Nephron progenitor cell (in vitro differentiated cells): ENCODE results near the gene KIR2DL4.
"Not testable (repeated sequence)": the region's sequence is repeated elsewhere in the genome, so short reads cannot be mapped to it uniquely, and the experiment has no call there.

Experiments used
- DNase-seq: peaks from one replicate; pipeline ENCODE4 v3.0.0; 2021
- H3K27ac Mint-ChIP-seq: 2 replicates; pipeline ENCODE4 v1.8.0; 2021; ENCODE audit warnings: mild to moderate bottlenecking, moderate library complexity, mixed read lengths
- H3K27me3 Mint-ChIP-seq: 2 replicates; pipeline ENCODE4 v1.8.0; 2021; ENCODE audit warnings: mild to moderate bottlenecking, low read depth, mixed read lengths; ENCODE audit not compliant: poor library complexity
- H3K36me3 Mint-ChIP-seq: 2 replicates; pipeline ENCODE4 v1.8.0; 2021; ENCODE audit warnings: low read depth, mixed read lengths
- H3K4me1 Mint-ChIP-seq: 2 replicates; pipeline ENCODE4 v1.8.0; 2021; ENCODE audit warnings: mixed read lengths
- H3K4me3 Mint-ChIP-seq: 2 replicates; pipeline ENCODE4 v1.8.0; 2021; ENCODE audit warnings: mild to moderate bottlenecking, moderate library complexity, mixed read lengths
- H3K9me3 Mint-ChIP-seq: 2 replicates; pipeline ENCODE4 v1.8.0; 2021; ENCODE audit warnings: mild to moderate bottlenecking, moderate library complexity, mixed read lengths
- CTCF ChIP-seq: fragments of 200-600 bp; sonication (generic); IDR thresholded peaks from 2 replicates; pipeline ENCODE4 v1.5.0; 2021; ENCODE audit warnings: antibody characterized with exemption

Gene KIR2DL4

DNA sequence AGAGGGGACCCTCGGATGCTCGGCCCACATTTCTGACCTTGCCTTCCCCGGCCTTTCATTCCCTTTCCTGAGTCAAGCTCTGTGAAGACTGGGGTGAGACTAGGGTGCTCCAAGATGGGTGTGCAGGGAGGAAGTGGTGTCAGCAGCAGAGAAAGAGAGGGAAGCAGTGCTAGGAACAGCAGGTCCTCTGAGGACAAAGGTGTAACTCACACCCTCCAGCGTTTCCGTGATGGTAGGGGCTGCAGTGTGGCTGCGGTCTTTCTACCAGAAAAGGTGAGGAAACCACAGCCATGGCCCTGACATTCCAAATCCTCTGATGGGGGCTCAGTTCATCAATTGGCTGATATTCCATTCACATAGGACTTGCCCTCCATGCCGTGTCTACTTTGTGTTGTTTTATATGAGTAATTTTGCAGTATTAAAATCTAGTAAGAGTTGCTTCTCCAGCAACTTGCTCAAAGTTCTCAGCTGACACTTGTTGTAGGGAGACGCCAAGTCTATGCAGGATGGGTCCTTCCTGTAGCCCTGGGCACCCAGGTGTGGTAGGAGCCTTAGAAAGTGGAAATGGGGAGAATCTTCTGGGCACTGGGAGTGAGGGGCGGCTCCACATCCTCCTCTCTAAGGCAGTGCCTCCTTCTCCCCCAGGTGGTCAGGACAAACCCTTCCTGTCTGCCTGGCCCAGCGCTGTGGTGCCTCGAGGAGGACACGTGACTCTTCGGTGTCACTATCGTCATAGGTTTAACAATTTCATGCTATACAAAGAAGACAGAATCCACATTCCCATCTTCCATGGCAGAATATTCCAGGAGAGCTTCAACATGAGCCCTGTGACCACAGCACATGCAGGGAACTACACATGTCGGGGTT, 14.5 kb downstream of the KIR2DL4 start:
- Mint-ChIP-seq H3K36me3 (no peaks in the 10 kb centered on the region), H3K4me1 (no peaks in the 10 kb centered on the region), H3K27ac (no peak overlapping the region), H3K4me3 (no peak overlapping the region), H3K27me3 (no peaks in the 10 kb centered on the region), H3K9me3 (peaks cover 93% of the 10 kb centered on the region)
- no peak for TF ChIP-seq CTCF
- DNase-seq, result no peak

- peaks cover 76% of the 10 kb centered on the region for H3K9me3 Mint-ChIP-seq
- not testable (repeated sequence) for H3K36me3 Mint-ChIP-seq, H3K27ac Mint-ChIP-seq, H3K27me3 Mint-ChIP-seq, DNase-seq, H3K4me1 Mint-ChIP-seq, H3K4me3 Mint-ChIP-seq
Measured at GRCh38 chr19:54824416-54824815, 21.0 kb downstream of the KIR2DL4 start.

DNA sequence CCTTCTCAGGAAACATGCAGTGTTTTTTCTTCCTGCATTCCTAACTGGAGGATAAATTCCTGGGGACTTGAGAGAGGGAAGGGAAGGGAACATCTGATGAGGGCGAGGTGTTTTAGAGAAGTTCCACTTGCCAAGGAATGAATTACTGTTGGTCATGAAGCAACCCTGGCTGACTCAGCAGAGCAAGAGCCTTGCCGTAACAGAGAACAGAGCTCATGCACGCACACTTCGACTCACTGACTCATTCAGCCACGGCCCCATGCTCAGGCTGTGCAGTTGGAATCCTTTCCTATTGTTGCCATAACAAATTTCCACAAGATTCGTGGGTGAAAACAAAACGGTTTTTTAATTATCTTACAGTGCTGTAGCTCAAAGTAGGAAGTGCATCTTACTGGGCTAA, 21.9 kb downstream of the KIR2DL4 start:
- not testable (repeated sequence) for H3K4me1 Mint-ChIP-seq, DNase-seq, H3K27ac Mint-ChIP-seq, H3K4me3 Mint-ChIP-seq, H3K36me3 Mint-ChIP-seq, H3K27me3 Mint-ChIP-seq
- H3K9me3 Mint-ChIP-seq, result peaks cover 75% of the 10 kb centered on the region

GRCh38 chr19:54828064-54828463, 24.7 kb downstream of the KIR2DL4 start:
- not testable (repeated sequence) for H3K27ac Mint-ChIP-seq, H3K27me3 Mint-ChIP-seq, H3K4me1 Mint-ChIP-seq, H3K4me3 Mint-ChIP-seq, DNase-seq, H3K36me3 Mint-ChIP-seq
- H3K9me3 Mint-ChIP-seq, result peaks cover 77% of the 10 kb centered on the region

DNA sequence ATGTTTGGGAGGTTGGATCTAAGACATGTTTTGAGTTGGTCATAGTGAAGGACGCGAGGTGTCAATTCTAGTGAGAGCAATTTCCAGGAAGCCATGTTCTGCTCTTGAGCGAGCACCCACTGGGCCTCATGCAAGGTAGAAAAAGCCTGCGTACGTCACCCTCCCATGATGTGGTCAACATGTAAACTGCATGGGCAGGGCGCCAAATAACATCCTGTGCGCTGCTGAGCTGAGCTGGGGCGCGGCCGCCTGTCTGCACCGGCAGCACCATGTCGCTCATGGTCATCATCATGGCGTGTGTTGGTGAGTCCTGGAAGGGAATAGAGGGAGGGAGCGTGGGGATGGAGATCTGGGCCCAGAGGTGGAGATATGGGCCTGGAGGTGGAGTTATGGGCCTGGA, 29.1 kb downstream of the KIR2DL4 start, which contains the start of gene KIR2DS4:
Gene KIR2DS4, plus strand, starts transcription at position 181 of the 400 bp plus-strand sequence.
- not testable (repeated sequence) for H3K4me1 Mint-ChIP-seq, H3K27ac Mint-ChIP-seq
- peaks cover 83% of the 10 kb centered on the region for H3K9me3 Mint-ChIP-seq

GRCh38 chr19:54835126-54835525, 31.7 kb downstream of the KIR2DL4 start:
- H3K36me3 Mint-ChIP-seq, H3K4me1 Mint-ChIP-seq, DNase-seq, H3K4me3 Mint-ChIP-seq, H3K27ac Mint-ChIP-seq, H3K27me3 Mint-ChIP-seq: not testable (repeated sequence)
- H3K9me3 Mint-ChIP-seq, result peaks cover 82% of the 10 kb centered on the region

More for the DNA sequence above, 29.1 kb downstream of the KIR2DL4 start, which contains the start of gene KIR2DS4:
- DNase-seq, H3K36me3 Mint-ChIP-seq, H3K27me3 Mint-ChIP-seq, H3K4me3 Mint-ChIP-seq: not testable (repeated sequence)

GRCh38 chr19:54837522-54837921, 34.1 kb downstream of the KIR2DL4 start:
- H3K9me3 Mint-ChIP-seq, result peaks cover 75% of the 10 kb centered on the region
- DNase-seq, H3K4me1 Mint-ChIP-seq, H3K4me3 Mint-ChIP-seq, H3K27ac Mint-ChIP-seq, H3K27me3 Mint-ChIP-seq, H3K36me3 Mint-ChIP-seq: not testable (repeated sequence)

- not testable (repeated sequence) for H3K4me3 Mint-ChIP-seq, H3K36me3 Mint-ChIP-seq, DNase-seq, H3K4me1 Mint-ChIP-seq, H3K27me3 Mint-ChIP-seq, H3K27ac Mint-ChIP-seq
- peaks cover 74% of the 10 kb centered on the region for H3K9me3 Mint-ChIP-seq
Measured at GRCh38 chr19:54843171-54843570, 39.8 kb downstream of the KIR2DL4 start.

DNA sequence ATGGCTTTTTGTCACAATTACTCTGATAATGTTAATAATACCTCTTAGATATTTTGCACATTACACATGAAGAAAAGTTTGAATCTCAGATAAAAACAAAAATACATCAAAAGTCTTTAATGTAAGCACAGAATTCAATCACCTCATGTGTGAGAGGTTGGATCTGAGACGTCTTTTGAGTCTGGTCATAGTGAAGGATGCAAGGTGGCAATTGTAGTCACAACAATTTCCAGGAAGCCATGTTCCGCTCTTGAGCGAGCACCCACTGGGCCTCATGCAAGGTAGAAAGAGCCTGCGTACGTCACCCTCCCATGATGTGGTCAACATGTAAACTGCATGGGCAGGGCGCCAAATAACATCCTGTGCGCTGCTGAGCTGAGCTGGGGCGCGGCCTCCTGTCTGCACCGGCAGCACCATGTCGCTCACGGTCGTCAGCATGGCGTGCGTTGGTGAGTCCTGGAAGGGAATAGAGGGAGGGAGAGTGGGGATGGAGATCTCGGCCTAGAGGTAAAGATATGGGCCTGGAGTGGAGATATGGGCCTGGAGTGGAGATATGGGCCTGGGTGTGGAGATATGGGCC, 46.7 kb downstream of the KIR2DL4 start, which contains the start of gene KIR3DL2:
Gene KIR3DL2, plus strand, starts transcription at position 383 of the 580 bp plus-strand sequence. Its CDS starts 33 bp downstream, at position 416.
- DNase-seq, H3K4me1 Mint-ChIP-seq, H3K4me3 Mint-ChIP-seq, H3K36me3 Mint-ChIP-seq, H3K27me3 Mint-ChIP-seq, H3K27ac Mint-ChIP-seq: not testable (repeated sequence)
- peaks cover 93% of the 10 kb centered on the region for H3K9me3 Mint-ChIP-seq

- TF ChIP-seq CTCF, result no peak
- H3K4me1 Mint-ChIP-seq, result no peaks in the 10 kb centered on the region
- no peak for DNase-seq
- no peaks in the 10 kb centered on the region for H3K27me3 Mint-ChIP-seq
- H3K36me3 Mint-ChIP-seq, result no peaks in the 10 kb centered on the region
- no peak overlapping the region for H3K4me3 Mint-ChIP-seq
- H3K27ac Mint-ChIP-seq, result no peak overlapping the region
- H3K9me3 Mint-ChIP-seq, result peaks cover 95% of the 10 kb centered on the region
Measured at GRCh38 chr19:54850930-54851329, 47.5 kb downstream of the KIR2DL4 start.
